B cell (primary cell): ENCODE results near the gene ZNF692. TPM values are rescaled to one million over a fixed set of nuclear protein-coding genes. Genes with fewer than 3 reads are reported as not detected.

ENCODE experiments used
- ATAC-seq: fragments of 200-7000 bp; cut with Tn5 transposase; one replicate; pipeline ENCODE4 v1.10.0; 2021; ENCODE audit warnings: low read depth, mild to moderate bottlenecking, moderate number of reproducible peaks, moderate library complexity
- CTCF ChIA-PET: fragments of 350-600 bp; sonication (Branson Sonifier 250); formaldehyde crosslinking; loops from one replicate; lab custom pipeline; 2021; ENCODE audit warnings: antibody characterized with exemption, inconsistent platforms; lab: Charles Lee
- POLR2A ChIA-PET: fragments of 350-600 bp; sonication (Branson Sonifier 250); formaldehyde crosslinking; loops from one replicate; lab custom pipeline; 2021; ENCODE audit warnings: antibody characterized with exemption; lab: Charles Lee
- DNase-seq: peaks from one replicate; pipeline ENCODE4 v3.0.0; 2013
- H2AFZ ChIP-seq: 2 replicates; pipeline ENCODE4 v1.6.1; 2012; ENCODE audit warnings: mild to moderate bottlenecking, low read depth, low read length; ENCODE audit not compliant: insufficient read depth, poor library complexity, severe bottlenecking
- H3K27ac ChIP-seq, 2 donors: 1 replicate in 1 of 2; 2 replicates in 1 of 2; pipeline ENCODE4 v1.5.1; 2012 to 2013; ENCODE audit warnings: low read length in 2 of 2, mild to moderate bottlenecking in 2 of 2, moderate library complexity in 1 of 2
- H3K27me3 ChIP-seq, 4 experiments: fragments of 200-600 bp in 1 of 4; sonication (generic) in 1 of 4; replicated peaks in 1 of 4; 1 replicate in 2 of 4; 2 replicates in 2 of 4; pipeline versions ENCODE4 v1.6.1 to v1.7.0; 2013 to 2016; ENCODE audit warnings: low read length in 3 of 4, mild to moderate bottlenecking in 2 of 4, mixed read lengths in 1 of 4, moderate library complexity in 1 of 4; ENCODE audit not compliant: insufficient read depth in 4 of 4, control insufficient read depth in 3 of 4; ENCODE audit errors: control extremely low read depth in 1 of 4
- H3K36me3 ChIP-seq, 2 experiments: replicated peaks in 1 of 2; 1 replicate in 1 of 2; 2 replicates in 1 of 2; pipeline versions ENCODE4 v1.6.1 to v1.7.1; 2013; ENCODE audit warnings: low read length in 1 of 2; ENCODE audit not compliant: insufficient read depth in 2 of 2, control insufficient read depth in 1 of 2; ENCODE audit errors: control extremely low read depth in 1 of 2, extremely low read depth in 1 of 2
- H3K4me1 ChIP-seq, 2 donors: fragments of 200-600 bp in 1 of 2; sonication (generic) in 1 of 2; 1 replicate in 1 of 2; 2 replicates in 1 of 2; pipeline versions ENCODE4 v1.5.1 to v1.6.1; 2013 to 2017; ENCODE audit warnings: low read length in 2 of 2; ENCODE audit not compliant: control insufficient read depth in 2 of 2, insufficient read depth in 2 of 2
- H3K4me2 ChIP-seq: replicated peaks from 2 replicates; pipeline ENCODE3; 2012; ENCODE audit warnings: mild to moderate bottlenecking, low read depth, low read length; ENCODE audit not compliant: poor library complexity, severe bottlenecking
- H3K4me3 ChIP-seq, 5 experiments: fragments of 200-600 bp in 1 of 5; sonication (generic) in 1 of 5; 1 replicate in 3 of 5; 2 replicates in 2 of 5; pipeline versions ENCODE4 v1.5.1 to v1.7.0; 2011 to 2016; ENCODE audit warnings: low read length in 4 of 5, mild to moderate bottlenecking in 4 of 5, low read depth in 2 of 5, control low read depth in 1 of 5, moderate library complexity in 1 of 5; ENCODE audit not compliant: insufficient read depth in 1 of 5; ENCODE audit errors: control extremely low read depth in 1 of 5, extremely low read depth in 1 of 5
- H3K79me2 ChIP-seq: fragments of 200-600 bp; sonication (generic); one replicate; pipeline ENCODE4 v1.6.0; 2016; ENCODE audit warnings: low read length; ENCODE audit not compliant: control insufficient read depth, insufficient read depth
- H3K9ac ChIP-seq: fragments of 200-600 bp; sonication (generic); 2 replicates; pipeline ENCODE4 v1.6.1; 2017; ENCODE audit warnings: mild to moderate bottlenecking, low read length, moderate library complexity
- H3K9me3 ChIP-seq, 3 donors: one replicate each; pipeline versions ENCODE4 v1.6.1 to v1.7.1; 2013; ENCODE audit warnings: low read length in 2 of 3; ENCODE audit not compliant: control insufficient read depth in 2 of 3, insufficient read depth in 1 of 3; ENCODE audit errors: control extremely low read depth in 1 of 3
- H4K20me1 ChIP-seq: 2 replicates; pipeline ENCODE4 v1.6.0; 2012; ENCODE audit warnings: mild to moderate bottlenecking, low read length; ENCODE audit not compliant: insufficient read depth, control insufficient read depth, poor library complexity, severe bottlenecking
- H3K27ac Mint-ChIP-seq: one replicate; pipeline ENCODE4 v1.8.0; 2021; ENCODE audit warnings: mixed read lengths
- H3K27me3 Mint-ChIP-seq: one replicate; pipeline ENCODE4 v1.8.0; 2021; ENCODE audit warnings: mixed read lengths
- H3K4me1 Mint-ChIP-seq: one replicate; pipeline ENCODE4 v1.8.0; 2021; ENCODE audit warnings: mixed read lengths
- H3K4me3 Mint-ChIP-seq: one replicate; pipeline ENCODE4 v1.8.0; 2021; ENCODE audit warnings: mixed read lengths
- H3K9me3 Mint-ChIP-seq: one replicate; pipeline ENCODE4 v1.8.0; 2022; ENCODE audit warnings: mixed read lengths; ENCODE audit not compliant: insufficient read depth
- CTCF ChIP-seq: fragments of 200-600 bp; IDR thresholded peaks from one replicate; pipeline ENCODE4 v1.8.0; 2022; ENCODE audit warnings: antibody characterized with exemption, mild to moderate bottlenecking
- EZH2 ChIP-seq: IDR thresholded peaks from 2 replicates; pipeline ENCODE4 v1.6.1; 2012; ENCODE audit warnings: borderline replicate concordance, low read depth, mild to moderate bottlenecking, moderate library complexity, low read length; ENCODE audit not compliant: insufficient read depth, poor library complexity, severe bottlenecking
- WGBS: methylation state at CpG from one replicate; pipeline ENCODE4 v1.1.5; 2013; ENCODE audit warnings: missing lambda C conversion rate; ENCODE audit not compliant: insufficient coverage; 5-methylcytosine and 5-hydroxymethylcytosine counted together
- intact Hi-C: fragments of 100-400 bp; cut with micrococcal nuclease; formaldehyde crosslinking; loops from one replicate; pipeline ENCODE4 v1.10.0; 2022
- polyA plus RNA-seq: library from polyadenylated mRNA; depleted of rRNA; stranded (reverse); fragments of >200 nt; gene quantifications from 2 replicates; pipeline ENCODE4 v1.2.3, GENCODE V29; 2012
- total RNA-seq, 2 donors: library from RNA; stranded (reverse); fragments of 120-200 nt in 1 of 2; gene quantifications; 1 replicate in 1 of 2; 2 replicates in 1 of 2; pipeline versions ENCODE4 v1.2.3 to v1.2.4, GENCODE V29; 2013 to 2022

ZNF692 gene
- total and polyA plus RNA-seq, 2 donors (not counting 1 experiment from before 2014, with no cell fraction given) = 56.9 to 157 TPM

- peak overlapping the region; percentile 50 for H3K27ac Mint-ChIP-seq
- no peak overlapping the region for H3K4me3 Mint-ChIP-seq
- Histone ChIP-seq H3K79me2 (peaks cover 24% of the 10 kb centered on the region), H3K9me3 (no peaks in the 10 kb centered on the region), H3K9ac (no peak overlapping the region), H3K4me1 (peaks cover 25 to 27% of the 10 kb centered on the region in 2 donors), H3K27ac (no peak overlapping the region), H3K4me2 (no peak overlapping the region), H3K27me3 (no peaks in the 10 kb centered on the region), H3K36me3 (peaks cover 0 to 12% of the 10 kb centered on the region in 2 experiments), H4K20me1 (peaks cover 14% of the 10 kb centered on the region), H3K4me3 (no peak overlapping the region), H2AFZ (no peak overlapping the region)
- no peaks in the 10 kb centered on the region for H3K9me3 Mint-ChIP-seq
- ChIA-PET CTCF (interaction anchor here (3.9 to 4.8 kb wide), 2 partner anchors 9 to 23 kb away, joined by 22 to 43 read pairs; partner anchors contain the start of gene ZNF672), POLR2A (no interaction called here)
- intact Hi-C loops = no loop called here
- DNase-seq (no peak), ATAC-seq (no peak)
- WGBS = 91% methylated on average over 1 of the region's 3 CpGs
- no peak for TF ChIP-seq EZH2
- TF ChIP-seq CTCF = no peak
- H3K27me3 Mint-ChIP-seq = no peaks in the 10 kb centered on the region
- peaks cover 30% of the 10 kb centered on the region for H3K4me1 Mint-ChIP-seq
Observed at GRCh38 chr1:248828845-248829244, 30.0 kb downstream of the ZNF692 start.

- H3K27ac Mint-ChIP-seq = peak within 1 kb of the TSS; percentile 96
- POLR2A ChIA-PET = interaction anchor here (0.6 to 3.4 kb wide), 9 partner anchors 9 to 80 kb away, joined by 3 to 51 read pairs (median 7); partner anchors contain the start of genes PGBD2, ZNF672 and ZNF692
- peak; percentile 84 for ATAC-seq
- peak; percentile 98 for DNase-seq
- Histone ChIP-seq H3K4me2 (peak within 1 kb of the TSS; percentile 88), H2AFZ (peak within 1 kb of the TSS; percentile 94), H3K4me3 (peak within 1 kb of the TSS; percentile 86 to 99 (median 93)), H3K27me3 (no peaks in the 10 kb centered on the region), H4K20me1 (peaks cover 25% of the 10 kb centered on the region), H3K27ac (peak within 1 kb of the TSS; percentile 98), H3K9me3 (no peaks in the 10 kb centered on the region), H3K36me3 (peaks cover 0 to 30% of the 10 kb centered on the region in 2 experiments), H3K4me1 (peaks cover 52 to 54% of the 10 kb centered on the region in 2 donors), H3K9ac (peak within 1 kb of the TSS; percentile 98), H3K79me2 (peaks cover 47% of the 10 kb centered on the region)
- peaks cover 57% of the 10 kb centered on the region for H3K4me1 Mint-ChIP-seq
- peak within 1 kb of the TSS; percentile 95 for H3K4me3 Mint-ChIP-seq
- TF ChIP-seq CTCF = peak; percentile 84
- no peak for TF ChIP-seq EZH2
- no peaks in the 10 kb centered on the region for H3K9me3 Mint-ChIP-seq
- WGBS = under 1% methylated on average over 48 of the region's 56 CpGs
- CTCF ChIA-PET = interaction anchor here (0.8 to 4.8 kb wide), 6 partner anchors 12 to 206 kb away, joined by 4 to 43 read pairs (median 14); partner anchors contain the start of genes ZNF672 and ZNF692
- no peaks in the 10 kb centered on the region for H3K27me3 Mint-ChIP-seq
- intact Hi-C loops = loop anchor here (1.0 to 2.0 kb wide), 5 partner anchors 12 to 80 kb away; partner anchors contain the start of genes PGBD2, ZNF672 and ZNF692
Observed at GRCh38 chr1:248825909-248826760, 32.8 kb downstream of the ZNF692 start, which contains the start of gene SH3BP5L. Gene SH3BP5L (minus strand): TSS chr1:248825915. CDS start chr1:248824935, 980 bp downstream.
